Stimulated activated naive CD4-positive, alpha-beta T cell (primary cell): ENCODE data around the gene YBX2.
"Not testable (repeated sequence)": the region's sequence is repeated elsewhere in the genome, so short reads cannot be mapped to it uniquely, and the experiment has no call there.

Experiments
- DNase-seq, 6 experiments: peaks; one replicate each; lab custom pipeline; 2025; lab: John Stamatoyannopoulos, UW

YBX2 gene

GRCh38 chr17:7246779-7247178 is 47.7 kb downstream of the YBX2 start:
- DNase-seq = no peak

- not testable (repeated sequence) for DNase-seq
Observed at GRCh38 chr17:7243838-7244237, 50.6 kb downstream of the YBX2 start.

- DNase-seq = no peak
Observed at GRCh38 chr17:7243453-7243729, 51.0 kb downstream of the YBX2 start.

- DNase-seq = peak; percentile 91 to 100 (median 94)
Observed at GRCh38 chr17:7242717-7243452, 51.6 kb downstream of the YBX2 start.

- peak; percentile 86 to 99 (median 90) for DNase-seq
Observed at GRCh38 chr17:7241783-7242716, 52.4 kb downstream of the YBX2 start, which contains the start of gene GABARAP. Gene GABARAP (minus strand): TSS chr17:7242449. CDS start chr17:7242330, 119 bp downstream.

- DNase-seq = no peak
Observed at GRCh38 chr17:7241090-7241733, 53.2 kb downstream of the YBX2 start.

- DNase-seq = no peak
Observed at GRCh38 chr17:7240375-7240774, 54.1 kb downstream of the YBX2 start.

GRCh38 chr17:7239091-7240027 is 55.1 kb downstream of the YBX2 start, which contains the start of gene PHF23:
Gene PHF23 (minus strand): TSS chr17:7239457. CDS start chr17:7239279, 178 bp downstream.
- DNase-seq = peak; percentile 92 to 98 (median 96)

- DNase-seq = peak; percentile 24 to 67 (median 50)
Observed at GRCh38 chr17:7238420-7239090, 55.9 kb downstream of the YBX2 start.
